OCI-LY7 (cell line): ENCODE data around the gene SERPINE2. TPM values are rescaled to one million over a fixed set of nuclear protein-coding genes. Genes with fewer than 3 reads are reported as not detected.

Experiments used
- BruUV-seq: library from RNA; stranded (reverse); fragments of 400-500 nt; replicated peaks from 2 replicates; lab custom pipeline; 2021; lab: Mats Ljungman, UMichigan
- CTCF ChIA-PET: fragments of 300-600 bp; sonication (Branson Sonifier 250); formaldehyde crosslinking; loops from one replicate; lab custom pipeline; 2022; ENCODE audit warnings: antibody characterized with exemption; ENCODE audit not compliant: unreplicated experiment; lab: Charles Lee
- POLR2A ChIA-PET: fragments of 300-600 bp; sonication (Branson Sonifier 250); formaldehyde crosslinking; loops from one replicate; lab custom pipeline; 2022; ENCODE audit warnings: antibody characterized with exemption; lab: Charles Lee
- DNase-seq: peaks from one replicate; pipeline ENCODE4 v3.0.0-alpha.2; 2015; ENCODE audit warnings: low spot score
- H2AFZ ChIP-seq: fragments of 200-600 bp; sonication (generic), shearing (Covaris generic); 2 replicates; pipeline ENCODE4 v1.6.1; 2014; ENCODE audit warnings: mild to moderate bottlenecking, antibody characterized with exemption, low read length, moderate library complexity
- H3K27ac ChIP-seq: fragments of 200-600 bp; sonication (generic); 2 replicates; pipeline ENCODE4 v1.5.1; 2014; ENCODE audit warnings: mixed run types, low read depth, mild to moderate bottlenecking, moderate library complexity, low read length, inconsistent platforms; ENCODE audit not compliant: poor library complexity, severe bottlenecking
- H3K36me3 ChIP-seq: fragments of 200-600 bp; sonication (generic); 2 replicates; pipeline ENCODE4 v1.6.1; 2014; ENCODE audit warnings: mild to moderate bottlenecking, antibody characterized with exemption, low read length, moderate library complexity, mixed read lengths; ENCODE audit not compliant: insufficient read depth
- H3K4me1 ChIP-seq: fragments of 200-600 bp; sonication (generic); 2 replicates; pipeline ENCODE4 v1.5.1; 2014; ENCODE audit warnings: mild to moderate bottlenecking, low read length; ENCODE audit not compliant: insufficient read depth, poor library complexity, severe bottlenecking
- H3K4me2 ChIP-seq: fragments of 200-600 bp; sonication (generic); 2 replicates; pipeline ENCODE4 v1.6.1; 2014; ENCODE audit warnings: mild to moderate bottlenecking, low read length
- H3K4me3 ChIP-seq: fragments of 200-600 bp; sonication (generic); 2 replicates; pipeline ENCODE4 v1.5.1; 2014; ENCODE audit warnings: mild to moderate bottlenecking, low read depth, low read length; ENCODE audit not compliant: poor library complexity, severe bottlenecking
- H3K79me2 ChIP-seq: fragments of 200-600 bp; sonication (generic); 2 replicates; pipeline ENCODE4 v1.6.1; 2016; ENCODE audit warnings: low read depth, mild to moderate bottlenecking, low read length, moderate library complexity, mixed read lengths; ENCODE audit not compliant: insufficient read depth
- H3K9me2 ChIP-seq: fragments of 200-600 bp; sonication (generic); 2 replicates; pipeline ENCODE4 v1.6.1; 2016; ENCODE audit warnings: mild to moderate bottlenecking, low read length, mixed read lengths; ENCODE audit not compliant: insufficient read depth
- H3K9me3 ChIP-seq: fragments of 200-600 bp; sonication (generic); 2 replicates; pipeline ENCODE4 v1.6.1; 2014; ENCODE audit warnings: mild to moderate bottlenecking, mixed run types, low read length, mixed read lengths
- H4K20me1 ChIP-seq: fragments of 200-600 bp; sonication (generic); 2 replicates; pipeline ENCODE4 v1.6.1; 2014; ENCODE audit warnings: mild to moderate bottlenecking, antibody characterized with exemption, low read length, moderate library complexity, mixed read lengths; ENCODE audit not compliant: insufficient read depth
- EZH2phosphoT487 ChIP-seq: fragments of 200-600 bp; sonication (generic); IDR thresholded peaks from 2 replicates; pipeline ENCODE4 v1.6.1; 2018; ENCODE audit warnings: low read depth, borderline replicate concordance, mild to moderate bottlenecking, mixed run types, antibody characterized with exemption, low read length, moderate library complexity, mixed read lengths
- intact Hi-C: fragments of 100-400 bp; cut with micrococcal nuclease; formaldehyde crosslinking; loops from one replicate; pipeline ENCODE4 v1.10.0; 2022; ENCODE audit not compliant: unreplicated experiment
- total RNA-seq, 2 experiments: library from RNA; depleted of rRNA in 1 of 2; stranded (reverse); fragments of >200 nt in 1 of 2; shearing (Covaris generic) in 1 of 2; gene quantifications; 2 replicates each; pipeline ENCODE4 v1.2.3, GENCODE V29; 2014 to 2022
- TF ChIP-seq, protein P1 (sequence below): fragments of 200-600 bp; sonication (generic); conservative IDR thresholded peaks from 2 replicates; pipeline ENCODE4 v1.5.1; 2014; ENCODE audit warnings: mild to moderate bottlenecking, antibody characterized with exemption, low read length, moderate library complexity, mixed read lengths

SERPINE2 gene
- total RNA-seq, 2 experiments from 2014 or later: not detected

DNA sequence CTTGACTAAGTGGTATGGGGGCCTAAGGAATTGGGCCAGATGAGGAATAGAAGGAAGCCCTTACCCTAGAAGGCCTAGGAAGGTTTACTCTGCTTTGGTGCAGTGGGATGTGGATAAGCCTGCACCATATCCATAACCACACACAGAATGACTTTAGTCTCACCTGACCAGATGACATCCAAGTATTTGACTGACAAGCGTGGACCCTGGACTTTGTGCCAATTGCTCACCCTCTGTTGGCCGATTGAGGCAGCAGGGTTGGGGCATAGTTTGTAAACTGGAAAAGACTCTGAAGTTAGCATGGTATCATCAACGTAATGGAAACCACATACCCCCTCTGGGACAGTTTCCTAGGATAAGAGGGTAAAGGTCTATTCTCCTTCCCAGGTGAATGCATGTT lies 36.5 kb upstream of the SERPINE2 start:
- H3K79me2 ChIP-seq: no peaks in the 10 kb centered on the region
- H3K9me3 ChIP-seq: no peaks in the 10 kb centered on the region
- H3K4me3 ChIP-seq: no peak overlapping the region
- no peak for DNase-seq
- CTCF ChIA-PET: no interaction called here
- no TSS peak for BruUV-seq
- POLR2A ChIA-PET: no interaction called here
- H2AFZ ChIP-seq: no peak overlapping the region
- H3K27ac ChIP-seq: no peak overlapping the region
- no peak overlapping the region for H3K4me2 ChIP-seq
- TF ChIP-seq, protein P1, sequence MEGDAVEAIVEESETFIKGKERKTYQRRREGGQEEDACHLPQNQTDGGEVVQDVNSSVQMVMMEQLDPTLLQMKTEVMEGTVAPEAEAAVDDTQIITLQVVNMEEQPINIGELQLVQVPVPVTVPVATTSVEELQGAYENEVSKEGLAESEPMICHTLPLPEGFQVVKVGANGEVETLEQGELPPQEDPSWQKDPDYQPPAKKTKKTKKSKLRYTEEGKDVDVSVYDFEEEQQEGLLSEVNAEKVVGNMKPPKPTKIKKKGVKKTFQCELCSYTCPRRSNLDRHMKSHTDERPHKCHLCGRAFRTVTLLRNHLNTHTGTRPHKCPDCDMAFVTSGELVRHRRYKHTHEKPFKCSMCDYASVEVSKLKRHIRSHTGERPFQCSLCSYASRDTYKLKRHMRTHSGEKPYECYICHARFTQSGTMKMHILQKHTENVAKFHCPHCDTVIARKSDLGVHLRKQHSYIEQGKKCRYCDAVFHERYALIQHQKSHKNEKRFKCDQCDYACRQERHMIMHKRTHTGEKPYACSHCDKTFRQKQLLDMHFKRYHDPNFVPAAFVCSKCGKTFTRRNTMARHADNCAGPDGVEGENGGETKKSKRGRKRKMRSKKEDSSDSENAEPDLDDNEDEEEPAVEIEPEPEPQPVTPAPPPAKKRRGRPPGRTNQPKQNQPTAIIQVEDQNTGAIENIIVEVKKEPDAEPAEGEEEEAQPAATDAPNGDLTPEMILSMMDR: no peak
- no peak for TF ChIP-seq EZH2phosphoT487
- H3K36me3 ChIP-seq: no peaks in the 10 kb centered on the region
- intact Hi-C loops: no loop called here
- H4K20me1 ChIP-seq: no peaks in the 10 kb centered on the region
- H3K9me2 ChIP-seq: no peaks in the 10 kb centered on the region
- no peaks in the 10 kb centered on the region for H3K4me1 ChIP-seq

DNA sequence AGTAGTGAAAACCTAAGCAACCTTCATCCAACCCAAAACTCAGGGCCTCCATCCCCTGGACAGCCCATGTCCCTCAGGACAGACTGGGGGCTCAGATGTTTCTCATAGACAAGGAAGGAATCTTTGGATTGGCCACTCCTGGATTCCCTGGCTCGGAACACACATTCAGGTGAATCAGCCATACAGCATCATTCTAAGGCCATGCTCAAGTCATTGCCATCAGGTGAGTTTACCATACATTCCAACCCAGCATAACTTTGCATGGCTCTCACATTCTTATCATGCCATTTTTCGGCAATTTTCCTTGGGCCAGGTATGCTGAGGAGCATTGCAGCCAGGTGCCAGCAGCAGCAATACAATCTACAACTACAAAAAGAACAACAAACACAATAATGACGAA lies 34.6 kb upstream of the SERPINE2 start:
- H3K36me3 ChIP-seq: no peaks in the 10 kb centered on the region
- no peak overlapping the region for H3K4me2 ChIP-seq
- no peaks in the 10 kb centered on the region for H3K9me3 ChIP-seq
- no TSS peak for BruUV-seq
- H3K27ac ChIP-seq: no peak overlapping the region
- H3K79me2 ChIP-seq: no peaks in the 10 kb centered on the region
- intact Hi-C loops: no loop called here
- ChIA-PET CTCF (no interaction called here), POLR2A (no interaction called here)
- no peak for DNase-seq
- H3K9me2 ChIP-seq: no peaks in the 10 kb centered on the region
- H4K20me1 ChIP-seq: no peaks in the 10 kb centered on the region
- no peak overlapping the region for H3K4me3 ChIP-seq
- H3K4me1 ChIP-seq: no peaks in the 10 kb centered on the region
- no peak overlapping the region for H2AFZ ChIP-seq
- TF ChIP-seq, protein P1: no peak
- no peak for TF ChIP-seq EZH2phosphoT487

DNA sequence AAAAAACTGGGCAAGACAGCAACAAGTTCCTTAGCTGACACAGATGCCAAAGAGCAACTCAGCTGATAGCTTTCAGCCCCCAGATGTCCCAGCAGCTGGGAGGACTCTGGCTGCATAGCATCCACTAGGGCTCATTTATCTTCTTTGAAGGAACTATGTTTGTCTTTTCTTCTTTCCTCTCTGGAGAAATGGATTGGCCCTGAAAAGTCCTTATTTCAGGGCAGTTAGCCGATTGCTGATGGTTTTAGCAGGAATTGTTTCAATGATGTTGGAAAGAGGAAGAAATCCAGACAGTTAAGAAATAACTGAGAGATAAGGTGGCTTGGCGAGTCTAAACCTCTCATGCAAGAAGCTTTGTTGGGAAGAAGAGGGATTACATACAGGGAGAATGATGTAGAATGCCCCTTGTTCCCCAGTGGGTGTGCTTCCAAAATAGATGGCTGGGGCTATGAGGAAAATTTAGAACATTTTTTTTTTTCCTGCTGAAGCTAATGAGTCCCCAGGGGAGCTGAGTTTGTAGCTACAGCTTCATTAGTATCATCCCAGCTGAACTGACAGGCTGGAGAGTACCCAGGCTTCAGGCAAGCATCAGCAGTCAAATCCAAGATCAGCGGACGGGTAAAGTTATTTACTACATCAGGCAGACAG lies 33.6 kb upstream of the SERPINE2 start:
- H2AFZ ChIP-seq: no peak overlapping the region
- no peaks in the 10 kb centered on the region for H3K9me3 ChIP-seq
- DNase-seq: no peak
- ChIA-PET CTCF (no interaction called here), POLR2A (interaction anchor here (0.7 to 1.0 kb wide), 3 partner anchors 54 to 712 kb away, joined by 3 read pairs; no protein-coding TSS in a partner anchor)
- no peaks in the 10 kb centered on the region for H3K4me1 ChIP-seq
- H3K79me2 ChIP-seq: no peaks in the 10 kb centered on the region
- no peak overlapping the region for H3K4me2 ChIP-seq
- no peaks in the 10 kb centered on the region for H4K20me1 ChIP-seq
- no peaks in the 10 kb centered on the region for H3K9me2 ChIP-seq
- no TSS peak for BruUV-seq
- TF ChIP-seq, protein P1: no peak
- TF ChIP-seq EZH2phosphoT487: no peak
- intact Hi-C loops: no loop called here
- H3K36me3 ChIP-seq: no peaks in the 10 kb centered on the region
- no peak overlapping the region for H3K27ac ChIP-seq
- H3K4me3 ChIP-seq: no peak overlapping the region
